ENCODE data around the gene SH2D7. TPM values are rescaled to one million over a fixed set of nuclear protein-coding genes. Genes with fewer than 3 reads are reported as not detected.

Gene SH2D7
- polyA plus RNA-seq, 1 of the 3 experiments (the other 2 are of a cell fraction): not detected

DNA sequence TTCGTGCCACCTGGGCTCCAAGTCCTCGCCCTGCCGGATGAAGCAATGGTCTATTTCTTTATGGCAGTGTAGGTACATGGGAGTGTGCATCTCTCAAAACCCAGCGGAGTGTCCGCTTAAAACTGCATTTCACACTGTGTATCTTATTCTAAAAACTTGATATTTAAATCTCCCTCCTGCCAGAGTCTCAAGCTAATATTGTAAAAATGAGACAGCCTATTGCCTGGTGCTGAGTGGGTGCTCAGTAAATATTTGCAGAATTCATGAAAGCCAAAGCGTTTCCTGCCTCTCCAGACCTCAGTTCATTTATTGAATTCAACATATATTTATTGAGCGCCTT is 14.5 kb upstream of the SH2D7 start:
- Histone ChIP-seq H2AFZ (ENCODE audit: low read depth) (peak overlapping the region; percentile 76), H4K20me1 (ENCODE audit: insufficient read depth) (no peaks in the 10 kb centered on the region), H3K36me3 (replicated peaks in 1 of 2; ENCODE audit: control insufficient read depth in 1 of 2, insufficient read depth in 2 of 2, low read length in 1 of 2) (peaks cover 0 to 7% of the 10 kb centered on the region in 2 experiments), H3K4me1 (ENCODE audit: control insufficient read depth in 1 of 2, insufficient read depth in 2 of 2, low read depth in 1 of 2, low read length in 1 of 2) (peaks cover 3 to 20% of the 10 kb centered on the region in 2 experiments; a peak in 3 of 4 replicates), H3K27me3 (ENCODE audit: insufficient read depth) (no peaks in the 10 kb centered on the region), H3K79me2 (ENCODE audit: insufficient read depth) (peaks cover 41% of the 10 kb centered on the region), H3F3A (replicated peaks; ENCODE audit: insufficient read depth) (peaks cover 32% of the 10 kb centered on the region), H3K27ac (ENCODE audit: low read depth in 2 of 2, low read length in 1 of 2) (peak overlapping the region in 1 of 2 experiments; percentile 9; a peak in 2 of 4 replicates), H3K9me3 (no peaks in the 10 kb centered on the region), H3K4me3 (ENCODE audit: low read depth in 2 of 2, low read length in 1 of 2) (peak overlapping the region; percentile 52 to 75), H3K4me2 (peak overlapping the region; percentile 84; the same call in 1 of the 2 replicates), H3K9me2 (no peaks in the 10 kb centered on the region), H3K9ac (peak overlapping the region; percentile 37; the same call in 1 of the 2 replicates)
- DNase-seq: no peak
- CTCF ChIA-PET: interaction anchor here (0.9 to 1.7 kb wide), 3 partner anchors 26 to 111 kb away, joined by 3 to 4 read pairs (median 4); no protein-coding TSS in a partner anchor
- TF ChIP-seq, protein P1, sequence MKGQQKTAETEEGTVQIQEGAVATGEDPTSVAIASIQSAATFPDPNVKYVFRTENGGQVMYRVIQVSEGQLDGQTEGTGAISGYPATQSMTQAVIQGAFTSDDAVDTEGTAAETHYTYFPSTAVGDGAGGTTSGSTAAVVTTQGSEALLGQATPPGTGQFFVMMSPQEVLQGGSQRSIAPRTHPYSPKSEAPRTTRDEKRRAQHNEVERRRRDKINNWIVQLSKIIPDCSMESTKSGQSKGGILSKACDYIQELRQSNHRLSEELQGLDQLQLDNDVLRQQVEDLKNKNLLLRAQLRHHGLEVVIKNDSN (IDR thresholded peaks at IDR 0.05; ENCODE audit: borderline replicate concordance, low read depth): no peak
- TF ChIP-seq, protein P2, sequence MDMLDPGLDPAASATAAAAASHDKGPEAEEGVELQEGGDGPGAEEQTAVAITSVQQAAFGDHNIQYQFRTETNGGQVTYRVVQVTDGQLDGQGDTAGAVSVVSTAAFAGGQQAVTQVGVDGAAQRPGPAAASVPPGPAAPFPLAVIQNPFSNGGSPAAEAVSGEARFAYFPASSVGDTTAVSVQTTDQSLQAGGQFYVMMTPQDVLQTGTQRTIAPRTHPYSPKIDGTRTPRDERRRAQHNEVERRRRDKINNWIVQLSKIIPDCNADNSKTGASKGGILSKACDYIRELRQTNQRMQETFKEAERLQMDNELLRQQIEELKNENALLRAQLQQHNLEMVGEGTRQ (IDR thresholded peaks at IDR 0.05; ENCODE audit: borderline replicate concordance, low read depth, low read length): no peak
- TF ChIP-seq, protein P3, sequence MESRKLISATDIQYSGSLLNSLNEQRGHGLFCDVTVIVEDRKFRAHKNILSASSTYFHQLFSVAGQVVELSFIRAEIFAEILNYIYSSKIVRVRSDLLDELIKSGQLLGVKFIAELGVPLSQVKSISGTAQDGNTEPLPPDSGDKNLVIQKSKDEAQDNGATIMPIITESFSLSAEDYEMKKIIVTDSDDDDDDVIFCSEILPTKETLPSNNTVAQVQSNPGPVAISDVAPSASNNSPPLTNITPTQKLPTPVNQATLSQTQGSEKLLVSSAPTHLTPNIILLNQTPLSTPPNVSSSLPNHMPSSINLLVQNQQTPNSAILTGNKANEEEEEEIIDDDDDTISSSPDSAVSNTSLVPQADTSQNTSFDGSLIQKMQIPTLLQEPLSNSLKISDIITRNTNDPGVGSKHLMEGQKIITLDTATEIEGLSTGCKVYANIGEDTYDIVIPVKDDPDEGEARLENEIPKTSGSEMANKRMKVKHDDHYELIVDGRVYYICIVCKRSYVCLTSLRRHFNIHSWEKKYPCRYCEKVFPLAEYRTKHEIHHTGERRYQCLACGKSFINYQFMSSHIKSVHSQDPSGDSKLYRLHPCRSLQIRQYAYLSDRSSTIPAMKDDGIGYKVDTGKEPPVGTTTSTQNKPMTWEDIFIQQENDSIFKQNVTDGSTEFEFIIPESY (IDR thresholded peaks at IDR 0.05; ENCODE audit: borderline replicate concordance, low read depth): no peak
- WGBS (ENCODE audit: low lambda C conversion rate): 50% methylated on average over 6 of the region's 7 CpGs
- POLR2A ChIA-PET: no interaction called here

DNA sequence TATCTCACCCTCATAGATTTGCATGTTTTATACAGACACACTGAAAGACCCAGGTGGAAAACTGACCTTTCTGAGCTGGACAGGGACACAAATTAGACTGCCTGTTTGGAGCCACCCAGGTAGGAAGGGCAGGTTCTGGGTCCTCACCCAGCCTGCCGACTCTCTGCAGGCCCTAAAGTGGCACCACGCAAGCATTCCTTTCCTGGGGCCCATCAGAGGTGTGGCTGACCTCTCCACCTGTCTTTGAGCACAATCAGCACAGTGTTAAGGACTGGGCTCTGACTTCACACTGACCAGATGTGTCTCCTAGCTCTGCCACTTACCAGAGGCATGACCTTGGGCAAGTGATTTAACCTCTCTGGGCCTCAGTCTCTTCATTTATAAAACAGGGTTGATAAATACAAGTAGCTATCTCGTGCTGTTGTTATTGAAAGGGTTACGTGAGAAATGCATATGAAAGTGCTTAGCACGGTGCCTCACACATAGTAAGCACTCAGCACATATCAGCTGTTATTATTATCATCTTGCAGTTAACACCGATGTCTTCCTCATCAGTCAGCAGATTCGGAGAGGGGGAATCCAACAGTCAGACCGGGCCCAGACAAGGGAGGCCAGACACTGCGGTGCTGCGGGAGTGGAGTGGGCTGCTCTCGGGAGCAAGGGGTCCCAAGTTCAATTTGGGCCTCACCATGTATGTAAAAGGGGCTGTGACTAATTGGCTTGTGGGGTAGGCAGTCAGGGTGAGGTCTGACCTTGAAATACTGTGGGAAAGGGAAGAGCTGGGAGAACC is 12.9 kb upstream of the SH2D7 start:
- WGBS (ENCODE audit: low lambda C conversion rate): 84% methylated on average over 11 of the region's 11 CpGs
- Histone ChIP-seq H3K4me3 (ENCODE audit: low read depth in 2 of 2, low read length in 1 of 2) (no peak overlapping the region), H3K79me2 (ENCODE audit: insufficient read depth) (peaks cover 25% of the 10 kb centered on the region), H3K9ac (no peak overlapping the region), H3K36me3 (replicated peaks in 1 of 2; ENCODE audit: control insufficient read depth in 1 of 2, insufficient read depth in 2 of 2, low read length in 1 of 2) (peaks cover 0 to 4% of the 10 kb centered on the region in 2 experiments), H3K4me2 (no peak overlapping the region), H2AFZ (ENCODE audit: low read depth) (no peak overlapping the region), H3K9me3 (no peaks in the 10 kb centered on the region), H3K27ac (ENCODE audit: low read depth in 2 of 2, low read length in 1 of 2) (no peak overlapping the region), H3K27me3 (ENCODE audit: insufficient read depth) (no peaks in the 10 kb centered on the region), H4K20me1 (ENCODE audit: insufficient read depth) (no peaks in the 10 kb centered on the region), H3K9me2 (no peaks in the 10 kb centered on the region), H3K4me1 (ENCODE audit: control insufficient read depth in 1 of 2, insufficient read depth in 2 of 2, low read depth in 1 of 2, low read length in 1 of 2) (peaks cover 0 to 33% of the 10 kb centered on the region in 2 experiments; a peak in 1 of 4 replicates), H3F3A (replicated peaks; ENCODE audit: insufficient read depth) (peaks cover 27% of the 10 kb centered on the region)
- POLR2A ChIA-PET: no interaction called here
- no peak for DNase-seq
- CTCF ChIA-PET: interaction anchor here (0.9 to 1.4 kb wide), 2 partner anchors 12 to 113 kb away, joined by 3 to 4 read pairs; no protein-coding TSS in a partner anchor
- TF ChIP-seq FOSL2 (IDR thresholded peaks at IDR 0.05; ENCODE audit: borderline replicate concordance, low read depth): no peak
- no peak for TF ChIP-seq ELF1 (IDR thresholded peaks at IDR 0.05)
- TF ChIP-seq YY1 (IDR thresholded peaks at IDR 0.05; ENCODE audit: low read depth): no peak
- TF ChIP-seq FOXM1 (IDR thresholded peaks at IDR 0.05; ENCODE audit: low read depth): no peak
- TF ChIP-seq EP300 (IDR thresholded peaks at IDR 0.05; ENCODE audit: borderline replicate concordance in 1 of 2, low read depth in 1 of 2, low read length in 1 of 2): no peak
- no peak for TF ChIP-seq EZH2phosphoT487 (IDR thresholded peaks at IDR 0.05; ENCODE audit: borderline replicate concordance, low read depth)
- TF ChIP-seq, protein P4, sequence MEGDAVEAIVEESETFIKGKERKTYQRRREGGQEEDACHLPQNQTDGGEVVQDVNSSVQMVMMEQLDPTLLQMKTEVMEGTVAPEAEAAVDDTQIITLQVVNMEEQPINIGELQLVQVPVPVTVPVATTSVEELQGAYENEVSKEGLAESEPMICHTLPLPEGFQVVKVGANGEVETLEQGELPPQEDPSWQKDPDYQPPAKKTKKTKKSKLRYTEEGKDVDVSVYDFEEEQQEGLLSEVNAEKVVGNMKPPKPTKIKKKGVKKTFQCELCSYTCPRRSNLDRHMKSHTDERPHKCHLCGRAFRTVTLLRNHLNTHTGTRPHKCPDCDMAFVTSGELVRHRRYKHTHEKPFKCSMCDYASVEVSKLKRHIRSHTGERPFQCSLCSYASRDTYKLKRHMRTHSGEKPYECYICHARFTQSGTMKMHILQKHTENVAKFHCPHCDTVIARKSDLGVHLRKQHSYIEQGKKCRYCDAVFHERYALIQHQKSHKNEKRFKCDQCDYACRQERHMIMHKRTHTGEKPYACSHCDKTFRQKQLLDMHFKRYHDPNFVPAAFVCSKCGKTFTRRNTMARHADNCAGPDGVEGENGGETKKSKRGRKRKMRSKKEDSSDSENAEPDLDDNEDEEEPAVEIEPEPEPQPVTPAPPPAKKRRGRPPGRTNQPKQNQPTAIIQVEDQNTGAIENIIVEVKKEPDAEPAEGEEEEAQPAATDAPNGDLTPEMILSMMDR (IDR thresholded peaks at IDR 0.05): no peak

All from SK-N-SH (cell line).